HG03159 (cell line): ENCODE data around the gene SLC16A11.
"Not testable (repeated sequence)": the region's sequence is repeated elsewhere in the genome, so short reads cannot be mapped to it uniquely, and the experiment has no call there.

ENCODE experiments used
- ATAC-seq: cut with Tn5 transposase; IDR thresholded peaks from one replicate; pipeline ENCODE4 v1.9.1; 2021; ENCODE audit warnings: mild to moderate bottlenecking, moderate library complexity; ENCODE audit not compliant: unreplicated experiment

SLC16A11 gene

GRCh38 chr17:7058831-7059447 lies 15.0 kb upstream of the SLC16A11 start:
- ATAC-seq: no peak

DNA sequence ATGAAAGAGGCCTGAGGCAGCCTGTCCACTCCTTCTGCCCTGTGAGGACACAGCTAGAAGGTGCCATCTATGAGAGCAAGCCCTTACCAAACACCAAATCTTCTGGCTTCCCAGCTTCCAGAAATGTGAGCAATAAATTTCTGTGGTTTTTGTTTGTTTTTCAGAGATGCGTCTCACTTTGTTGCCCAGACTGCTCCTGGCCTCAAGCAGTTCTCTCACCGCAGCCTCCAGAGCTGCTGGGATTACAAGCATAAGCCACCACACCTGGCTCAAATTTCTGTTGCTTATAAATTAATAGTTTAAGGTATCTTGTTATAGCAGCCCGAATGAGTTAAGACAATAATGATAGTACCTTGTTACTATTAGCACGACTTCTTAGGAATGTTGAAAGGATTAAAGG lies 12.5 kb upstream of the SLC16A11 start:
- no peak for ATAC-seq

DNA sequence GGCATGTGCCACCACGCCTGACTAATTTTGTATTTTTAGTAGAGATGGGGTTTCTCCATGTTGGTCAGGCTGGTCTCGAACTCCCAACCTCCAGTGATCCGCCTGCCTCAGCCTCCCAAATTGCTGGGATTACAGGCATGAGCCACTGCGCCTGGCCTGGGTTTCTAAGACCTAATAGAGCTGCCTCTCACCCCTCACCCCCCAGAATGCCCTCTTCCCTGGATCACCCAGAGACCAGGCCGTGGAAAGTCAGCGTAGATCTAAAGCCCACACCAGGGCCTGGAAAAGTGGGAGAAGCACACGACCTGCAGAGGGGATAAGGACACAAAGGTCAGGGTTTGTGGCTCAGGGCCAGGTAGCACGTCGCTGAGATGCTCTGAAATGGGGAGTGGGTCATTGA lies 6.7 kb upstream of the SLC16A11 start:
- not testable (repeated sequence) for ATAC-seq

DNA sequence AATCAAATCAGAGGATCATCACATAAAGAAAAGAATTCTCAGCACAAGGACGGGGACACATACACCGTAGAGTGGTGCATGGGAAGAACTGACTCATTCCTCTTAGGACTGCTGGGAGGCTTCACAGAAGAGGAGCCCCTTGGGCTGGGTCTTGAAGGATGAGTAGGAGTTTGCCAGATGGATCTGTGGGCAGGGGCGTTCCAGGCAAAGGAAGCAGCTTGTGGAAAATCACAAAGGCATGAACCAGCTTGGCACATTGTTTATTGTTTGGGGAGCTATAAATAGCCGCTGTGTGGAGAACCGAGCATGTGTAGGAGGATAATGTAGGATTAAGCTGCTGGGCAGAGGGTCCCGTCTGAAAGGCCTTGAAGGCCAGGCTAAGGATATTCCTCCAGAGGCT lies 5.1 kb upstream of the SLC16A11 start:
- ATAC-seq: no peak

- ATAC-seq: no peak
Measured at GRCh38 chr17:7047566-7047965, 3.7 kb upstream of the SLC16A11 start.

DNA sequence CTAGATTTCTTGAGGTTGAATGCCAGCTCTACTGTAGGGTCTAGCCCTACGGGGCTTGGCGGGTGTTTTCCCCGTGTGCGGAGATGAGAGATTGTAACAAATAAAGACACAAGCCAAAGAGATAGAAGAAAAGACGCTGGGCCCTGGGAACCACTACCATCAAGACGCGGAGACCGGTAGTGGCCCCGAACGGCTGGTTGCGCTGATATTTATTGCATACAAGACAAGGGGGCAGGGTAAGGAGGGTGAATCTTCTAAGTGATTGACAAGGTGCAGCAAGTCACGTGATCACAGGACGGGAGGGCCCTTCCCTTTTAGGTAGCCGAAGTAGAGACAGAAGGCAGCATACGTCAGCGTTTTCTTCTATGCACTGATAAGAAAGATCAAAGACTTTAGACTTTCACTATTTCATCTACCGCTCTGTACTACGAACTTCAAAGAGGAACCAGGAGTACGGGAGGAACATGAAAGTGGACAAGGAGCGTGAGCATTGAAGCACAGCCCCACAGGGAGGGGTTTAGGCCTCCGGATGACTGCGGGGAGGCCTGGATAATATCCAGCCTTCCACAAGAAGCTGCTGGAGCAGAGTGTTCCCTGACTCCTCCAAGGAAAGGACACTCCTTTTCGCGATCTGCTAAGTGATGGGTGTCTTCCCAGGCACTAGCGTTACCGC lies 3.0 kb upstream of the SLC16A11 start:
- not testable (repeated sequence) for ATAC-seq

DNA sequence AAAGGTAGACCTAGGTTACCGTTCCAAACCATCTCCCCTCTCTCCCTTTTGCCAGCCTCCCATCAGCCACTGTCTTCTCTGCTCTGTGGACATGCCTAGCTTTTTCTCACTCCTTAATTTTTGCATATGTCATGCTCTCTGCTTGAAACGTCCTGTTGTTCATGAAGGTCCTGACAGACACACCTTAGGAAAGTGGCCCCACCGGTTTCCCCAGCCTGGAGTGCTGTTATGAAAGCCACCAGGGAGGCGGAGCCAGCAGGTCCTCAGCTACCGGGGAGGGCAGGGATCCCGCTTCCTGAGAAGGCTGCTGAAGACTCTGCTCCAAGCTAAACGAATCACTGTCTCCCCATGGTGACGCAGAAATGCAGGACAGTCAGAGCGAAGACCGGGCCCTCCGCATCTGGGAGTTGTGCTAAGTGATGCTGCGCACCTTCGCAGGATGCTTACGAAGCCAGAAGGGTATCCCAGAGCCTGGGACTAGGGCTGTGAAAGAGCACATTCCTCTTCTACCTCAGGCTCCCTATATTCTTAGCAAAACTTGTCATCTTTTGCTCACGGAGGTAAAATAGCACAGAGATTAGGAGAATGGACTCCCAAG lies 2.3 kb upstream of the SLC16A11 start:
- ATAC-seq: no peak

GRCh38 chr17:7045492-7046126 lies 1.7 kb upstream of the SLC16A11 start:
- ATAC-seq: no peak

- no peak for ATAC-seq
Measured at GRCh38 chr17:7043182-7043496, 753 bp downstream of the SLC16A11 start.

DNA sequence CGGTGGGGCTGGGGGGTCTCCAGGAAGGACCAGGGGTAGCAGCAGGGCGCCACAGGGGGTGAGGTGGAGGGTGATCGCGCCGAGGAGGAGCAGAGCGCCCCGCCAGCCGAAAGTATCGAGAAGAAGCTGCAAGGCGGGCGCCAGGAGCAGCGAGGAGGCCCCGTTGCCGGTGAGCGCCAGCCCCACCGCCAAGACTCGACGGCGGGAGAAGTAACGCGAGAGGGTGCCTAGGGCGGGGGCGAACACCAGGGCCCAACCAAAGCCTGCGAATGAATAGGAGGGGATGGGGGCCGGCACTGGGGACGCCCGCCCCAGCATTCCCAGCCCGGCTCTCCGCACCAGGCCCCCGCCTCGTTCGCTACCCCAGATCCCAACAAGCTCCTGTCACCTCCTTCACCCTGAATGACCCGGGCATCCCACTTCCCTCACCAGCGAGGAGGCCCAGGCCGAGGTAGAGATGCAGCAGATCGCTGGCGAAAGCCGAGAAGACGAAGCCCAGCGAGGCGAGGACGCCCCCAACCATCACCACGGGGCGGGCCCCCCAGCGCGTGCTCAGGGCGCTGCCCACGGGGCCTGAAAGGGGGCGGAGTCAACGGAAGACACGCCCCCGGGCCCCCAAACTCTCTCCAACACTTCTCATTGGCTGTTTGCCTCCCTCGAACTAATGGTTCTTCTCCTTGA lies 1.3 kb downstream of the SLC16A11 start:
- no peak for ATAC-seq

GRCh38 chr17:7041607-7042500 lies 2.0 kb downstream of the SLC16A11 start:
- ATAC-seq: no peak

GRCh38 chr17:7039832-7040231 lies 4.1 kb downstream of the SLC16A11 start:
- no peak for ATAC-seq

GRCh38 chr17:7038025-7038862 lies 5.6 kb downstream of the SLC16A11 start:
- no peak for ATAC-seq

DNA sequence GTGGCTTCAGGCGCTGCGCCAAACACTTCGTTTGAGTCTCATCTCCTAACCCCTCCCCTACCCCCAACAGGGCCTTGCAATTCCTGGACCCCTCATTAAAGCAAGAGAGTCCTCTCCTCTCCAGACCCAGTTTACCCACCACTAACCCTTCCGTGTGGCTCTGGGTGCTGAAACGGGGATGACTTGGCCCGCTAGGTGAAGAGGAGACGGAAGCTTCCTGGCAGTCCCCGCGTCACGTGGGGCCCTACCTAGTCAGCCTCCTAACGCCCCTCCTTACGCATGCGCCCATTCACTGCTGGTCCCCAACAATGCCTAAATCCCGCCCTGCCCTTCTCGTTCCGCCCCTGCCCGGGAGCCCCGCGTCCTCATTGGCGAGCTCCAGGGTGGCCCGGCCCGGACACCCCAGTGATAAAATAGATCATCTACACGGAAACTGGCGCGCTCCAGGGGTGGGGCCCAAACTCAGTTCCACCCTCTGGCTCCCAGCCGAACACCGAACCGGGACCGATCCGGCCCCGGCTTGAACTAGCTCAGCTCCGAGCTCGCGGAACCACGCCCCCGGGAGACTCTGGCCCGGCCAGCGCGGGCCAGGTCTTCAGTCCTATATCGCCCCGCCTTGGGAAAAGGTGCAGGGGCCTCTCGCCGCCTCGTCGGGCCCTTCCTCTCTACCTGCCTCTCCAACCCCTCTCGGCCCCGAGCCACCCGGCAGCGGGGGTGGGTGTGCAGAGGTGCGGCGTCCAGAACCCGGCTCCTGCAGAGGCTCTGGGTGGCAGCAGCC lies 8.1 kb downstream of the SLC16A11 start, which contains the start of gene SLC16A13:
SLC16A13 (plus strand) TSS at position 425 of the 778 bp plus-strand sequence. CDS start 368 bp downstream, outside the sequence.
- peak; percentile 94 for ATAC-seq

DNA sequence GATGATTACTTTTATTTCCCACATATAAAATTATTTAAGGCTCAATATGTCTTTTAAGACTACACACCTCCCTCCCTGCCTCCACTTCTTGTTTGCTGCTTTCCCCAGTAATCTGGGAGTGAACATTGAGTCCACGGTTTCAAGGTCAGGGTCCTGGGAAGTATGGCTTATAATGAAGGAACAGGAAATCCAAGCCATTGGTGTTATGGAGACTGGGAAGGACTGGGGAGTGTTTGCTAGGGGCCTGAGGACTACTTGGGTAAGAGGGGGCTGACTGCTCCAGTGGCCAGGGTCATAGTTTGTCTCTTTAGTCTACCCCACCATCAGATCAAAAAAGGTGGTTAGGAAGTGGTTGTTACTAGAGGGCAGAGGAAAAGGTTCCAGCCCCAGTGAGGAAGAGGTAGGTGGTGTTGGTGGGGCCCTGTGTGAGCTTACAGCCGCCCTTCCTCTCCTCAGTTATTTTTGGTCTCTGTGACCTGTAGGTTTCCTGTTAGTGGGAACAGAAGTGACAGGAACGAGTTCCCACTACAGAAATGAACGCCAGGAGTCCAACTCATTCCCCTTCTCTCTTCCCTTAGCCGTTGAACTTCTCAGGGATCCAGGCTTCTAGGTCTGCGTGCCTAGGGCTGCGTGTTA lies 8.8 kb downstream of the SLC16A11 start:
- peak; percentile 3 for ATAC-seq

- ATAC-seq: no peak
Measured at GRCh38 chr17:7029659-7030058, 14.2 kb downstream of the SLC16A11 start.

DNA sequence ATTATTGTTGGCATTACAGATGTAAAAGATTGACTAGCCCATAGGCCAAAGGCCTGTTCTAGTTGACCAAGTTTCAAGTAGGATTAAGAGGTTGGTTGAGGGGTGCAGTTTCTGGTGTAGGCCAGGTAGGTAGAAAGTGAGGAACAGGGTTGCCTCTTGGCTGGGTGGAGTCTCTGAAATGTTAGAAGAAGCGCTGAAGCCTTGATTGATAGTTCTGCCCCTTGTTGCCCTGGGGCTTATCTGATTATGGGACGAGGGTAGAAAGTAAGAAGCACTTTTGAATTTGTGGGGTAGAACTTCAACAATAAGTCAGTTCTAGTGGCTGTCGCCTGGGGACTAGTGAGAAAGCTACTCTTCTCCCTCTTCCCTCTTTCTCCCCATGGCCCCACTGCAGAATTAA lies 14.8 kb downstream of the SLC16A11 start:
- no peak for ATAC-seq

DNA sequence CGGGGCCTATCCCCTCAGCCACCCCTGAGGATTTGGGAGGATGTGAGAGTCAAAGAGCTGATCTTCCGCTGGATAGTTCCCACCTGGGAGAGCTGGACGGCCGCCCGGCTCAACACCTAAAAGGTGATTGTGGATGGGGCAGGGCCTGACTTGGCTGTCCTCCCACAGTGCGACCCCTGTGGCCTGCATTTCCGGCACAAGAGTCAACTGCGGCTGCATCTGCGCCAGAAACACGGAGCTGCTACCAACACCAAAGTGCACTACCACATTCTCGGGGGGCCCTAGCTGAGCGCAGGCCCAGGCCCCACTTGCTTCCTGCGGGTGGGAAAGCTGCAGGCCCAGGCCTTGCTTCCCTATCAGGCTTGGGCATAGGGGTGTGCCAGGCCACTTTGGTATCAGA lies 16.6 kb downstream of the SLC16A11 start:
- ATAC-seq: no peak
